ENCODE measurements around the gene NCAM2.

NCAM2 gene

GRCh38 chr21:21309510-21309909 lies 311.3 kb downstream of the NCAM2 start:
- POLR2A ChIA-PET = no interaction called here
- DNase-seq (ENCODE audit: extremely low spot score) = no peak
- no peak for TF ChIP-seq SP1 (IDR thresholded peaks at IDR 0.05)
- CTCF ChIA-PET = no interaction called here

GRCh38 chr21:21324297-21324696 lies 326.1 kb downstream of the NCAM2 start:
- ChIA-PET CTCF (no interaction called here), POLR2A (no interaction called here)
- TF ChIP-seq ARNT (IDR thresholded peaks at IDR 0.05) = no peak
- TF ChIP-seq ELF4 (IDR thresholded peaks at IDR 0.05) = no peak
- no peak for TF ChIP-seq L3MBTL2 (conservative IDR thresholded peaks at IDR 0.05)
- no peak for TF ChIP-seq FOXK2 (IDR thresholded peaks at IDR 0.05)
- TF ChIP-seq SP1 (IDR thresholded peaks at IDR 0.05) = no peak
- DNase-seq (ENCODE audit: extremely low spot score) = no peak

GRCh38 chr21:21332492-21332891 lies 334.3 kb downstream of the NCAM2 start:
- POLR2A ChIA-PET = no interaction called here
- CTCF ChIA-PET = no interaction called here
- no peak for TF ChIP-seq NFRKB (IDR thresholded peaks at IDR 0.05)
- no peak for DNase-seq (ENCODE audit: extremely low spot score)

- ChIA-PET CTCF (no interaction called here), POLR2A (no interaction called here)
- DNase-seq (ENCODE audit: extremely low spot score) = no peak
- TF ChIP-seq BHLHE40 (IDR thresholded peaks at IDR 0.05; ENCODE audit: borderline replicate concordance) = no peak
- TF ChIP-seq HDGF (IDR thresholded peaks at IDR 0.05; ENCODE audit: borderline replicate concordance) = no peak
- TF ChIP-seq NFRKB (IDR thresholded peaks at IDR 0.05) = no peak
- no peak for TF ChIP-seq ZNF384 (IDR thresholded peaks at IDR 0.05)
- TF ChIP-seq SP1 (IDR thresholded peaks at IDR 0.05) = no peak
- no peak for TF ChIP-seq SUZ12 (IDR thresholded peaks at IDR 0.05)
- no peak for TF ChIP-seq FOXM1 (IDR thresholded peaks at IDR 0.05; ENCODE audit: borderline replicate concordance)
- no peak for TF ChIP-seq L3MBTL2 (conservative IDR thresholded peaks at IDR 0.05)
- TF ChIP-seq TARDBP (IDR thresholded peaks at IDR 0.05) = no peak
- TF ChIP-seq FOXA1 (IDR thresholded peaks at IDR 0.05) = no peak
- TF ChIP-seq CTBP1 (IDR thresholded peaks at IDR 0.05; ENCODE audit: borderline replicate concordance) = no peak
- TF ChIP-seq FOXK2 (IDR thresholded peaks at IDR 0.05) = no peak
- TF ChIP-seq LEF1 (IDR thresholded peaks at IDR 0.05; ENCODE audit: borderline replicate concordance) = no peak
- TF ChIP-seq PKNOX1 (IDR thresholded peaks at IDR 0.05) = no peak
- TF ChIP-seq ELF4 (IDR thresholded peaks at IDR 0.05) = no peak
These were observed 342.8 kb downstream of the NCAM2 start for GRCh38 chr21:21341041-21341440.

- no peak for TF ChIP-seq FOXA1 (IDR thresholded peaks at IDR 0.05)
- no peak for TF ChIP-seq HDGF (IDR thresholded peaks at IDR 0.05; ENCODE audit: borderline replicate concordance)
- no peak for TF ChIP-seq NFRKB (IDR thresholded peaks at IDR 0.05)
- CTCF ChIA-PET = no interaction called here
- DNase-seq (ENCODE audit: extremely low spot score) = no peak
- POLR2A ChIA-PET = no interaction called here
These were observed 347.1 kb downstream of the NCAM2 start for GRCh38 chr21:21345296-21345695.

- POLR2A ChIA-PET = no interaction called here
- no peak for TF ChIP-seq SUZ12 (IDR thresholded peaks at IDR 0.05)
- no peak for TF ChIP-seq NFRKB (IDR thresholded peaks at IDR 0.05)
- TF ChIP-seq ELF4 (IDR thresholded peaks at IDR 0.05) = no peak
- no peak for TF ChIP-seq ARNT (IDR thresholded peaks at IDR 0.05)
- no peak for TF ChIP-seq CTBP1 (IDR thresholded peaks at IDR 0.05; ENCODE audit: borderline replicate concordance)
- TF ChIP-seq ZNF384 (IDR thresholded peaks at IDR 0.05) = no peak
- no peak for TF ChIP-seq LEF1 (IDR thresholded peaks at IDR 0.05; ENCODE audit: borderline replicate concordance)
- TF ChIP-seq SP1 (IDR thresholded peaks at IDR 0.05) = no peak
- no peak for TF ChIP-seq PKNOX1 (IDR thresholded peaks at IDR 0.05)
- no peak for TF ChIP-seq FOXA1 (IDR thresholded peaks at IDR 0.05)
- TF ChIP-seq TARDBP (IDR thresholded peaks at IDR 0.05) = no peak
- no peak for TF ChIP-seq FOXM1 (IDR thresholded peaks at IDR 0.05; ENCODE audit: borderline replicate concordance)
- no peak for TF ChIP-seq BHLHE40 (IDR thresholded peaks at IDR 0.05; ENCODE audit: borderline replicate concordance)
- no peak for TF ChIP-seq L3MBTL2 (conservative IDR thresholded peaks at IDR 0.05)
- no peak for TF ChIP-seq FOXK2 (IDR thresholded peaks at IDR 0.05)
- no peak for TF ChIP-seq HDGF (IDR thresholded peaks at IDR 0.05; ENCODE audit: borderline replicate concordance)
- no peak for DNase-seq (ENCODE audit: extremely low spot score)
- CTCF ChIA-PET = no interaction called here
These were observed 347.7 kb downstream of the NCAM2 start for GRCh38 chr21:21345872-21346271.

- TF ChIP-seq FOXM1 (IDR thresholded peaks at IDR 0.05; ENCODE audit: borderline replicate concordance) (no peak), FOXK2 (IDR thresholded peaks at IDR 0.05) (no peak), BHLHE40 (IDR thresholded peaks at IDR 0.05; ENCODE audit: borderline replicate concordance) (no peak), L3MBTL2 (conservative IDR thresholded peaks at IDR 0.05) (no peak), ZNF384 (IDR thresholded peaks at IDR 0.05) (no peak), FOXA1 (IDR thresholded peaks at IDR 0.05) (no peak), SP1 (IDR thresholded peaks at IDR 0.05) (no peak), ELF4 (IDR thresholded peaks at IDR 0.05) (no peak), NFRKB (IDR thresholded peaks at IDR 0.05) (no peak), LEF1 (IDR thresholded peaks at IDR 0.05; ENCODE audit: borderline replicate concordance) (no peak), ARNT (IDR thresholded peaks at IDR 0.05) (no peak)
- DNase-seq (ENCODE audit: extremely low spot score) = no peak
- CTCF ChIA-PET = no interaction called here
- POLR2A ChIA-PET = no interaction called here
These were observed 368.1 kb downstream of the NCAM2 start for GRCh38 chr21:21366277-21366676.

- no peak for DNase-seq (ENCODE audit: extremely low spot score)
- POLR2A ChIA-PET = no interaction called here
- TF ChIP-seq SP1 (IDR thresholded peaks at IDR 0.05) (no peak), L3MBTL2 (conservative IDR thresholded peaks at IDR 0.05) (no peak), ZNF384 (IDR thresholded peaks at IDR 0.05) (no peak), FOXA1 (IDR thresholded peaks at IDR 0.05) (no peak), FOXK2 (IDR thresholded peaks at IDR 0.05) (no peak), SUZ12 (IDR thresholded peaks at IDR 0.05) (no peak), TARDBP (IDR thresholded peaks at IDR 0.05) (no peak), ELF4 (IDR thresholded peaks at IDR 0.05) (no peak), ARNT (IDR thresholded peaks at IDR 0.05) (no peak), LEF1 (IDR thresholded peaks at IDR 0.05; ENCODE audit: borderline replicate concordance) (no peak), BHLHE40 (IDR thresholded peaks at IDR 0.05; ENCODE audit: borderline replicate concordance) (no peak), PKNOX1 (IDR thresholded peaks at IDR 0.05) (no peak), CTBP1 (IDR thresholded peaks at IDR 0.05; ENCODE audit: borderline replicate concordance) (no peak)
- CTCF ChIA-PET = no interaction called here
These were observed 369.4 kb downstream of the NCAM2 start for GRCh38 chr21:21367583-21367982.
